SU-DHL-6 (cell line): ENCODE data around the gene MXRA5.

Source experiments
- H2AFZ ChIP-seq: fragments of 200-600 bp; sonication (generic); 2 replicates; pipeline ENCODE4 v1.6.1; 2014; ENCODE audit warnings: low read depth, mild to moderate bottlenecking, moderate library complexity, mixed read lengths, antibody characterized with exemption, low read length; ENCODE audit not compliant: severe bottlenecking
- H3F3A ChIP-seq: fragments of 200-600 bp; shearing (Covaris generic); 2 replicates; pipeline ENCODE4 v1.6.0; 2016; ENCODE audit warnings: antibody characterized with exemption, mild to moderate bottlenecking; ENCODE audit not compliant: insufficient read depth
- H3K27ac ChIP-seq: fragments of 200-600 bp; sonication (generic); 2 replicates; pipeline ENCODE4 v1.5.1; 2016; ENCODE audit warnings: low read depth, mild to moderate bottlenecking, low read length, moderate library complexity, mixed read lengths
- H3K27me3 ChIP-seq: fragments of 200-600 bp; sonication (generic), shearing (Covaris generic); 2 replicates; pipeline ENCODE4 v1.6.0; 2014; ENCODE audit warnings: mild to moderate bottlenecking, low read length
- H3K36me3 ChIP-seq: fragments of 200-600 bp; sonication (generic); 2 replicates; pipeline ENCODE4 v1.6.1; 2014; ENCODE audit warnings: mild to moderate bottlenecking, low read length, mixed read lengths
- H3K4me2 ChIP-seq: fragments of 300-600, 200-600 bp; shearing (Covaris generic), sonication (generic); 2 replicates; pipeline ENCODE4 v1.6.0; 2014; ENCODE audit warnings: low read length, low read depth, mild to moderate bottlenecking; ENCODE audit not compliant: poor library complexity, severe bottlenecking
- H3K4me3 ChIP-seq: fragments of 200-600 bp; sonication (generic); 2 replicates; pipeline ENCODE4 v1.5.1; 2014; ENCODE audit warnings: antibody characterized with exemption, low read length, mild to moderate bottlenecking, mixed read lengths; ENCODE audit not compliant: insufficient read depth, poor library complexity, severe bottlenecking
- H3K79me2 ChIP-seq: fragments of 200-600 bp; sonication (generic); 2 replicates; pipeline ENCODE4 v1.6.1; 2014; ENCODE audit warnings: mild to moderate bottlenecking, low read length, moderate library complexity; ENCODE audit not compliant: insufficient read depth
- H3K9ac ChIP-seq: fragments of 200-600 bp; sonication (generic); 2 replicates; pipeline ENCODE4 v1.7.0; 2014; ENCODE audit warnings: mild to moderate bottlenecking, low read length
- H3K9me2 ChIP-seq: fragments of 200-600 bp; sonication (generic); replicated peaks from 2 replicates; pipeline ENCODE4 v1.6.1; 2014; ENCODE audit warnings: low read length; ENCODE audit not compliant: insufficient read depth
- H3K9me3 ChIP-seq: fragments of 200-600 bp; sonication (generic); 2 replicates; pipeline ENCODE4 v1.6.1; 2014; ENCODE audit warnings: low read length, mixed read lengths; ENCODE audit not compliant: insufficient read depth
- H4K20me1 ChIP-seq: fragments of 200-600 bp; sonication (generic); 2 replicates; pipeline ENCODE4 v1.6.1; 2014; ENCODE audit warnings: low read depth, mild to moderate bottlenecking, antibody characterized with exemption, low read length, moderate library complexity, mixed read lengths
- CTCF ChIP-seq: fragments of 200-600 bp; sonication (generic); IDR thresholded peaks from one replicate; pipeline ENCODE4 v1.5.1; 2017; ENCODE audit warnings: antibody characterized with exemption, mild to moderate bottlenecking, low read length, moderate library complexity; ENCODE audit not compliant: insufficient read depth, poor library complexity, severe bottlenecking
- EZH2phosphoT487 ChIP-seq: fragments of 200-600 bp; sonication (generic), shearing (Covaris generic); conservative IDR thresholded peaks from 2 replicates; pipeline ENCODE4 v1.6.1; 2018; ENCODE audit warnings: mild to moderate bottlenecking, antibody characterized with exemption, low read length, moderate library complexity, mixed read lengths

Gene MXRA5

GRCh38 chrX:3262901-3263300 is 83.6 kb downstream of the MXRA5 start:
- H3K4me2 ChIP-seq, result no peak overlapping the region
- no peak overlapping the region for H2AFZ ChIP-seq

More at GRCh38 chrX:3262901-3263300, 83.6 kb downstream of the MXRA5 start:
- no peak overlapping the region for H3K4me3 ChIP-seq
- H4K20me1 ChIP-seq, result no peaks in the 10 kb centered on the region
- H3K27me3 ChIP-seq, result no peaks in the 10 kb centered on the region
- H3F3A ChIP-seq, result no peaks in the 10 kb centered on the region
- H3K79me2 ChIP-seq, result no peaks in the 10 kb centered on the region
- no peaks in the 10 kb centered on the region for H3K9me3 ChIP-seq
- H3K36me3 ChIP-seq, result no peaks in the 10 kb centered on the region
- TF ChIP-seq EZH2phosphoT487 (no peak), CTCF (no peak)
- no peak overlapping the region for H3K27ac ChIP-seq
- no peaks in the 10 kb centered on the region for H3K9me2 ChIP-seq
- H3K9ac ChIP-seq, result no peak overlapping the region
